H1 (cell line): ENCODE measurements around the gene GRIK2. TPM values are rescaled to one million over a fixed set of nuclear protein-coding genes. Genes with fewer than 3 reads are reported as not detected.

Experiments
- CTCF ChIA-PET: fragments of 300-600 bp; sonication (Branson Sonifier 250); formaldehyde crosslinking; loops from one replicate; lab custom pipeline; 2021; ENCODE audit not compliant: partially characterized antibody; lab: Charles Lee
- POLR2A ChIA-PET: fragments of 300-600 bp; sonication (Branson Sonifier 250); formaldehyde crosslinking; loops from one replicate; lab custom pipeline; 2021; ENCODE audit warnings: inconsistent platforms; ENCODE audit not compliant: partially characterized antibody; lab: Charles Lee
- DNase-seq, 2 experiments: peaks; one replicate each; pipeline versions ENCODE4 v3.0.0 to v3.0.0-alpha.2; 2010 to 2022; ENCODE audit warnings: low spot score in 2 of 2, low read depth in 1 of 2, mixed read lengths in 1 of 2
- FAIRE-seq: peaks from 2 replicates; lab custom pipeline; 2011; peaks lifted over from hg19 to GRCh38; lab: Jason Lieb, UNC
- H2AFZ ChIP-seq: 2 replicates; pipeline ENCODE4 v1.8.1; 2012; ENCODE audit warnings: low read length, inconsistent platforms
- H2AK5ac ChIP-seq: 2 replicates; pipeline ENCODE4 v1.6.1; 2013; ENCODE audit warnings: low read depth, low read length
- H2BK120ac ChIP-seq: replicated peaks from 2 replicates; pipeline ENCODE3; 2013; ENCODE audit warnings: low read depth, low read length, inconsistent platforms
- H2BK12ac ChIP-seq: 2 replicates; pipeline ENCODE4 v1.6.1; 2013; ENCODE audit warnings: low read depth, low read length
- H2BK15ac ChIP-seq: 2 replicates; pipeline ENCODE4 v1.6.1; 2013; ENCODE audit warnings: low read length
- H2BK20ac ChIP-seq: 2 replicates; pipeline ENCODE4 v1.6.1; 2013; ENCODE audit warnings: low read length
- H2BK5ac ChIP-seq: 2 replicates; pipeline ENCODE4 v1.6.1; 2013; ENCODE audit warnings: low read depth, low read length
- H3K14ac ChIP-seq: 2 replicates; pipeline ENCODE4 v1.6.1; 2013; ENCODE audit warnings: inconsistent platforms; ENCODE audit not compliant: insufficient read length
- H3K18ac ChIP-seq: 2 replicates; pipeline ENCODE4 v1.6.1; 2013; ENCODE audit warnings: low read length; ENCODE audit errors: extremely low read depth
- H3K23ac ChIP-seq: 2 replicates; pipeline ENCODE4 v1.6.1; 2013; ENCODE audit warnings: inconsistent platforms; ENCODE audit not compliant: insufficient read length
- H3K23me2 ChIP-seq: 2 replicates; pipeline ENCODE4 v1.6.1; 2013; ENCODE audit warnings: low read depth, low read length
- H3K27ac ChIP-seq: 2 replicates; pipeline ENCODE4 v1.6.1; 2011; ENCODE audit warnings: low read depth, low read length, inconsistent platforms
- H3K27me3 ChIP-seq, 4 experiments: replicated peaks in 1 of 4; 1 replicate in 1 of 4; 2 replicates in 3 of 4; pipeline versions ENCODE4 v1.6.1 to v1.8.1; 2011 to 2013; ENCODE audit warnings: low read length in 3 of 4, mild to moderate bottlenecking in 3 of 4, inconsistent platforms in 2 of 4, mixed read lengths in 2 of 4, moderate library complexity in 1 of 4; ENCODE audit not compliant: control insufficient read depth in 3 of 4, insufficient read depth in 3 of 4; ENCODE audit errors: extremely low read depth in 1 of 4
- H3K36me3 ChIP-seq, 4 experiments: 2 replicates each; pipeline versions ENCODE4 v1.6.1 to v1.8.1; 2011 to 2013; ENCODE audit warnings: mild to moderate bottlenecking in 4 of 4, low read length in 3 of 4, moderate library complexity in 2 of 4, control low read depth in 1 of 4, inconsistent platforms in 1 of 4; ENCODE audit not compliant: insufficient read depth in 4 of 4, control insufficient read depth in 2 of 4
- H3K4ac ChIP-seq: replicated peaks from 2 replicates; pipeline ENCODE3; 2013; ENCODE audit warnings: low read length, low read depth, mixed read lengths, inconsistent platforms; ENCODE audit not compliant: insufficient read length
- H3K4me1 ChIP-seq, 4 experiments: replicated peaks in 1 of 4; 1 replicate in 1 of 4; 2 replicates in 3 of 4; pipeline versions ENCODE4 v1.6.1 to v1.8.1; 2011 to 2013; ENCODE audit warnings: low read length in 3 of 4, inconsistent platforms in 2 of 4, mixed read lengths in 1 of 4; ENCODE audit not compliant: insufficient read depth in 4 of 4, control insufficient read depth in 3 of 4
- H3K4me2 ChIP-seq, 2 experiments: 2 replicates each; pipeline versions ENCODE4 v1.6.1 to v1.8.1; 2011 to 2013; ENCODE audit warnings: low read depth in 2 of 2, low read length in 2 of 2, control low read depth in 1 of 2, inconsistent platforms in 1 of 2, mild to moderate bottlenecking in 1 of 2; ENCODE audit not compliant: insufficient read depth in 1 of 2
- H3K4me3 ChIP-seq, 4 experiments: fragments of 200-600, 300-600 bp in 1 of 4; sonication (generic), shearing (Covaris generic), sonication (Bioruptor Twin) in 1 of 4; 2 replicates each; pipeline versions ENCODE4 v1.5.1 to v1.8.1; 2011 to 2016; ENCODE audit warnings: low read length in 4 of 4, low read depth in 3 of 4, control low read depth in 2 of 4, inconsistent platforms in 2 of 4, mild to moderate bottlenecking in 2 of 4, mixed read lengths in 1 of 4, moderate library complexity in 1 of 4; ENCODE audit not compliant: insufficient read depth in 2 of 4; ENCODE audit errors: extremely low read depth in 1 of 4
- H3K56ac ChIP-seq: replicated peaks from 2 replicates; pipeline ENCODE3; 2013; ENCODE audit warnings: low read depth, mild to moderate bottlenecking, mixed read lengths, low read length, inconsistent platforms; ENCODE audit not compliant: insufficient read length
- H3K79me1 ChIP-seq: 2 replicates; pipeline ENCODE4 v1.6.1; 2013; ENCODE audit warnings: low read depth, low read length, control low read depth
- H3K79me2 ChIP-seq, 2 experiments: 2 replicates each; pipeline versions ENCODE4 v1.6.1 to v1.8.1; 2012 to 2013; ENCODE audit warnings: low read length in 2 of 2, mild to moderate bottlenecking in 2 of 2, inconsistent platforms in 1 of 2; ENCODE audit not compliant: insufficient read depth in 2 of 2, control insufficient read depth in 1 of 2
- H3K9ac ChIP-seq, 4 experiments: replicated peaks in 1 of 4; 1 replicate in 1 of 4; 2 replicates in 3 of 4; pipeline versions ENCODE4 v1.6.1 to v1.8.1; 2011 to 2013; ENCODE audit warnings: low read depth in 3 of 4, low read length in 3 of 4, control low read depth in 2 of 4, mild to moderate bottlenecking in 2 of 4, moderate library complexity in 2 of 4, inconsistent platforms in 1 of 4; ENCODE audit errors: extremely low read depth in 1 of 4
- H3K9me3 ChIP-seq, 2 experiments: 2 replicates each; pipeline versions ENCODE4 v1.6.1 to v1.8.1; 2012 to 2013; ENCODE audit warnings: mild to moderate bottlenecking in 2 of 2, moderate library complexity in 2 of 2, control low read depth in 1 of 2, inconsistent platforms in 1 of 2, low read depth in 1 of 2, low read length in 1 of 2, mixed read lengths in 1 of 2; ENCODE audit not compliant: insufficient read depth in 2 of 2
- H4K20me1 ChIP-seq, 2 experiments: replicated peaks in 1 of 2; 2 replicates each; pipeline versions ENCODE3 to v1.8.1; 2011 to 2013; ENCODE audit warnings: inconsistent platforms in 2 of 2, low read length in 2 of 2, mild to moderate bottlenecking in 1 of 2; ENCODE audit not compliant: insufficient read depth in 2 of 2, control insufficient read depth in 1 of 2
- H4K5ac ChIP-seq: 2 replicates; pipeline ENCODE4 v1.6.1; 2013; ENCODE audit warnings: low read length, low read depth, mixed read lengths, inconsistent platforms; ENCODE audit not compliant: insufficient read length
- H4K8ac ChIP-seq: 2 replicates; pipeline ENCODE4 v1.8.0; 2013; ENCODE audit warnings: mild to moderate bottlenecking, moderate library complexity, low read length, inconsistent platforms; ENCODE audit not compliant: insufficient read depth; ENCODE audit errors: extremely low read depth
- H4K91ac ChIP-seq: replicated peaks from 2 replicates; pipeline ENCODE3; 2013; ENCODE audit warnings: low read length, mixed read lengths, inconsistent platforms; ENCODE audit not compliant: insufficient read length
- ATF3 ChIP-seq: IDR thresholded peaks from 2 replicates; pipeline ENCODE4 v1.6.1; 2011; ENCODE audit warnings: low read depth, mild to moderate bottlenecking, low read length; ENCODE audit not compliant: insufficient read depth
- BACH1 ChIP-seq: IDR thresholded peaks from 2 replicates; pipeline ENCODE4 v1.6.1; 2012; ENCODE audit warnings: low read length, improper control_type of control experiment
- BCL11A ChIP-seq, 2 experiments: IDR thresholded peaks; one replicate each; pipeline ENCODE4 v1.6.1; 2011; ENCODE audit warnings: low read depth in 2 of 2, low read length in 2 of 2, mild to moderate bottlenecking in 2 of 2
- CBX8 ChIP-seq: fragments of 300-800, 300-1000 bp; sonication (generic); IDR thresholded peaks from 2 replicates; pipeline ENCODE4 v1.7.1; 2016; ENCODE audit warnings: low read depth, low read length, borderline replicate concordance
- CEBPB ChIP-seq: IDR thresholded peaks from 2 replicates; pipeline ENCODE4 v1.6.1; 2012; ENCODE audit warnings: low read depth, low read length
- GABPA ChIP-seq: IDR thresholded peaks from 2 replicates; pipeline ENCODE4 v1.6.1; 2011; ENCODE audit warnings: mild to moderate bottlenecking, low read length, moderate library complexity, borderline replicate concordance; ENCODE audit not compliant: insufficient read depth
- KDM4A ChIP-seq: IDR thresholded peaks from one replicate; pipeline ENCODE4 v1.7.1; 2012; ENCODE audit warnings: low read depth, mild to moderate bottlenecking, moderate library complexity, low read length, inconsistent platforms; ENCODE audit not compliant: severe bottlenecking
- MAFK ChIP-seq: IDR thresholded peaks from 2 replicates; pipeline ENCODE4 v1.6.1; 2012; ENCODE audit warnings: low read depth, mild to moderate bottlenecking, improper control_type of control experiment, low read length
- NANOG ChIP-seq: IDR thresholded peaks from 2 replicates; pipeline ENCODE4 v1.6.1; 2011; ENCODE audit warnings: low read length, low read depth, mild to moderate bottlenecking, inconsistent platforms; ENCODE audit not compliant: insufficient read depth, poor library complexity, severe bottlenecking
- SIX5 ChIP-seq: IDR thresholded peaks from 2 replicates; pipeline ENCODE4 v1.6.1; 2011; ENCODE audit warnings: mild to moderate bottlenecking, low read depth, low read length
- SP1 ChIP-seq: IDR thresholded peaks from 2 replicates; pipeline ENCODE4 v1.6.1; 2011; ENCODE audit warnings: low read depth, low read length
- SP4 ChIP-seq: IDR thresholded peaks from 2 replicates; pipeline ENCODE4 v1.6.1; 2012; ENCODE audit warnings: low read length, inconsistent platforms
- SRF ChIP-seq: IDR thresholded peaks from 2 replicates; pipeline ENCODE4 v1.6.1; 2011; ENCODE audit warnings: mild to moderate bottlenecking, low read depth, low read length, moderate library complexity
- SUZ12 ChIP-seq: fragments of 200-600 bp; sonication (generic); IDR thresholded peaks from 2 replicates; pipeline ENCODE4 v1.6.1; 2012; ENCODE audit warnings: mild to moderate bottlenecking, inconsistent platforms, low read length, moderate library complexity, mixed read lengths
- TCF12 ChIP-seq: IDR thresholded peaks from 2 replicates; pipeline ENCODE4 v1.6.1; 2011; ENCODE audit warnings: low read depth, mild to moderate bottlenecking, low read length
- WGBS, 2 experiments: shearing (Covaris generic) in 1 of 2; methylation state at CpG; one replicate each; pipeline versions ENCODE4 v1.1.6 to v1.1.7; 2013 to 2015; ENCODE audit warnings: low lambda C conversion rate in 2 of 2, mixed read lengths in 2 of 2, inconsistent platforms in 1 of 2, low coverage in 1 of 2, missing lambda C conversion rate in 1 of 2; ENCODE audit not compliant: insufficient replicate concordance in 2 of 2, insufficient coverage in 1 of 2, insufficient read length in 1 of 2; ENCODE audit errors: extremely low coverage in 1 of 2, missing lambda C conversion rate in 1 of 2; 5-methylcytosine and 5-hydroxymethylcytosine counted together
- polyA plus RNA-seq, 7 experiments: library from polyadenylated mRNA; depleted of rRNA in 3 of 7; stranded (reverse) in 5 of 7; unstranded in 2 of 7; fragments of >200 nt in 5 of 7; fragments of 200-250 nt in 2 of 7; gene quantifications; 1 replicate in 5 of 7; 2 replicates in 1 of 7; 4 replicates in 1 of 7; pipeline versions ENCODE4 v1.2.1 to v1.2.3, GENCODE V29; 2011 to 2013; ENCODE audit warnings: missing spikeins in 2 of 7, mixed read lengths in 2 of 7
- total RNA-seq: library from RNA; stranded (reverse); fragmentation: NEBNext Ultra II Directional; extraction: Animal tissue kit (Norgen Biotek cat#: 25700); gene quantifications from 2 replicates; pipeline ENCODE4 v1.2.1, GENCODE V29; 2021

Gene GRIK2
- total and polyA plus RNA-seq, 2 of the 8 experiments (the other 6 are each of a cell fraction or from before 2014, with no cell fraction given) = 1.8 to 2.2 TPM

GRCh38 chr6:101703311-101703710 is 309.8 kb downstream of the GRIK2 start:
- POLR2A ChIA-PET = no interaction called here
- no peak overlapping the region for H4K5ac ChIP-seq
- no peak overlapping the region for H3K27ac ChIP-seq
- no peaks in the 10 kb centered on the region for H4K20me1 ChIP-seq
- no peak overlapping the region for H2BK20ac ChIP-seq
- no peaks in the 10 kb centered on the region for H3K36me3 ChIP-seq
- no peaks in the 10 kb centered on the region for H3K23me2 ChIP-seq
- H2AK5ac ChIP-seq = no peak overlapping the region
- H3K18ac ChIP-seq = no peak overlapping the region
- no peaks in the 10 kb centered on the region for H3K9me3 ChIP-seq
- H3K4me3 ChIP-seq = no peak overlapping the region
- H2BK120ac ChIP-seq = no peak overlapping the region
- CTCF ChIA-PET = no interaction called here
- peaks cover 0 to 1% (median 0%) of the 10 kb centered on the region in 4 experiments; a peak in 1 of 7 replicates for H3K27me3 ChIP-seq
- H4K8ac ChIP-seq = no peak overlapping the region
- H2BK15ac ChIP-seq = no peak overlapping the region
- no peaks in the 10 kb centered on the region for H3K79me1 ChIP-seq
- no peak overlapping the region for H3K9ac ChIP-seq
- FAIRE-seq = no peak
- H2AFZ ChIP-seq = no peak overlapping the region
- no peaks in the 10 kb centered on the region for H3K79me2 ChIP-seq
- H4K91ac ChIP-seq = no peak overlapping the region
- H3K4me2 ChIP-seq = no peak overlapping the region
- H2BK5ac ChIP-seq = no peak overlapping the region
- H3K4ac ChIP-seq = no peak overlapping the region
- H3K56ac ChIP-seq = no peak overlapping the region
- no peak overlapping the region for H3K23ac ChIP-seq
- no peak overlapping the region for H3K14ac ChIP-seq
- WGBS, 2 experiments = 91% methylated on average over 2 of the region's 2 CpGs; no CpG with 5 or more reads in 1 of the 2 experiments
- no peak overlapping the region for H2BK12ac ChIP-seq
- H3K4me1 ChIP-seq = peaks cover 0 to 6% (median 0%) of the 10 kb centered on the region in 4 experiments; a peak in 1 of 7 replicates
- no peak for DNase-seq
- TF ChIP-seq SRF (no peak), GABPA (no peak), MAFK (no peak), TCF12 (no peak), BCL11A (IDR thresholded peaks at IDR 0.05; ENCODE audit: low read depth in 2 of 2, low read length in 2 of 2) (no peak), ATF3 (no peak), SUZ12 (no peak), CBX8 (no peak), BACH1 (no peak), SP1 (no peak), CEBPB (no peak), KDM4A (no peak), SP4 (no peak), NANOG (no peak), SIX5 (no peak)
